Left cardiac atrium (tissue), 4 donors: ENCODE measurements around the gene BOLL. TPM values are rescaled to one million over a fixed set of nuclear protein-coding genes. Genes with fewer than 3 reads are reported as not detected.
A peak's percentile ranks its signal among the peaks of the same experiment; 100 is the strongest.
"Not testable (repeated sequence)": the region's sequence is repeated elsewhere in the genome, so short reads cannot be mapped to it uniquely, and the experiment has no call there.

Source experiments
- ATAC-seq, 2 donors: fragments of 200-7000 bp; cut with Tn5 transposase; one replicate each; pipeline ENCODE4 v1.9.1; 2020; ENCODE audit warnings: mild to moderate bottlenecking in 2 of 2, moderate library complexity in 2 of 2
- DNase-seq: peaks from one replicate; pipeline ENCODE4 v3.0.0-alpha.2; 2020
- intact Hi-C, 2 donors: fragments of 100-400 bp; cut with DNase I; formaldehyde crosslinking; loops; one replicate each; pipeline versions ENCODE4 v1.14.1 to v1.15.1; 2022 to 2023
- total RNA-seq, 2 donors: library from RNA; stranded (reverse); fragmentation: NEBNext Ultra II Directional; extraction: Animal tissue kit (Norgen Biotek cat#: 25700); gene quantifications; one replicate each; pipeline ENCODE4 v1.2.1, GENCODE V29; 2021
- donor health status: DM: no; HTN: yes; CAD: no.
- donor health status: DM: no; HTN: yes; CAD: no; lungs with severe emphysema.
- donor health status: DM: yes; HTN: yes; CAD: no.
- donor health status: Dilated cardiomyopathy.

BOLL gene
- total RNA-seq, 2 donors from 2014 or later, result not detected

- ATAC-seq, result no peak
- no peak for DNase-seq
- intact Hi-C loops, result loop anchor here (5.0 to 10.0 kb wide), 3 partner anchors 84 to 496 kb away; no protein-coding TSS in a partner anchor
Observed at GRCh38 chr2:197801033-197801432, 15.9 kb upstream of the BOLL start.

GRCh38 chr2:197800091-197800490, 15.0 kb upstream of the BOLL start:
- ATAC-seq, result no peak
- no peak for DNase-seq
- intact Hi-C loops, result loop anchor here (5.0 to 10.0 kb wide), 3 partner anchors 85 to 497 kb away; no protein-coding TSS in a partner anchor

GRCh38 chr2:197799068-197799467, 13.9 kb upstream of the BOLL start:
- no peak for DNase-seq
- no peak for ATAC-seq
- intact Hi-C loops, result no loop called here

GRCh38 chr2:197798187-197798586, 13.1 kb upstream of the BOLL start:
- intact Hi-C loops, result no loop called here
- ATAC-seq, result no peak
- no peak for DNase-seq

GRCh38 chr2:197795277-197795676, 10.2 kb upstream of the BOLL start:
- no peak for DNase-seq
- no peak for ATAC-seq
- intact Hi-C loops, result no loop called here

- ATAC-seq (peak; percentile 78 to 82), DNase-seq (no peak)
- intact Hi-C loops, result no loop called here
Observed at GRCh38 chr2:197793456-197793855, 8.3 kb upstream of the BOLL start.

- DNase-seq (no peak), ATAC-seq (peak; percentile 47 to 58)
- intact Hi-C loops, result no loop called here
Observed at GRCh38 chr2:197786010-197786877, 1.1 kb upstream of the BOLL start.

GRCh38 chr2:197782126-197782525, 3.0 kb downstream of the BOLL start:
- intact Hi-C loops, result no loop called here
- no peak for ATAC-seq

GRCh38 chr2:197779261-197779660, 5.9 kb downstream of the BOLL start:
- DNase-seq (no peak), ATAC-seq (no peak)
- intact Hi-C loops, result loop anchor here in 1 of 2 donors (10.0 kb wide), 1 partner anchor 74 kb away; the partner anchor contains the start of gene MARS2

More at GRCh38 chr2:197782126-197782525, 3.0 kb downstream of the BOLL start:
- DNase-seq, result no peak

- no peak for ATAC-seq
- intact Hi-C loops, result loop anchor here in 1 of 2 donors (10.0 kb wide), 1 partner anchor 73 kb away; the partner anchor contains the start of gene MARS2
- DNase-seq, result no peak
Observed at GRCh38 chr2:197777823-197778407, 7.2 kb downstream of the BOLL start.

- intact Hi-C loops, result no loop called here
Observed at GRCh38 chr2:197760293-197760657, 24.8 kb downstream of the BOLL start.

GRCh38 chr2:197759625-197760292, 25.4 kb downstream of the BOLL start:
- no peak for DNase-seq
- intact Hi-C loops, result no loop called here
- no peak for ATAC-seq

More at GRCh38 chr2:197760293-197760657, 24.8 kb downstream of the BOLL start:
- ATAC-seq (no peak), DNase-seq (no peak)

GRCh38 chr2:197759013-197759412, 26.1 kb downstream of the BOLL start:
- intact Hi-C loops, result no loop called here
- ATAC-seq (no peak), DNase-seq (no peak)

GRCh38 chr2:197740200-197740599, 44.9 kb downstream of the BOLL start:
- intact Hi-C loops, result no loop called here
- DNase-seq (no peak), ATAC-seq (no peak)

- DNase-seq, ATAC-seq, intact Hi-C loops: not testable (repeated sequence)
Observed at GRCh38 chr2:197728555-197729544, 56.3 kb downstream of the BOLL start.

GRCh38 chr2:197727011-197727410, 58.1 kb downstream of the BOLL start:
- ATAC-seq, result no peak
- DNase-seq, result no peak
- intact Hi-C loops, result no loop called here

GRCh38 chr2:197717863-197718262, 67.3 kb downstream of the BOLL start:
- DNase-seq (no peak), ATAC-seq (no peak)
- intact Hi-C loops, result no loop called here

GRCh38 chr2:197713271-197713670, 71.8 kb downstream of the BOLL start:
- ATAC-seq (no peak), DNase-seq (no peak)
- intact Hi-C loops, result no loop called here

GRCh38 chr2:197711578-197711977, 73.5 kb downstream of the BOLL start:
- intact Hi-C loops, result no loop called here
- ATAC-seq, result no peak
- no peak for DNase-seq
